Adrenal gland (tissue), 12 donors: ENCODE measurements around the gene ZNF346. TPM values are rescaled to one million over a fixed set of nuclear protein-coding genes. Genes with fewer than 3 reads are reported as not detected.

Experiments
- DNase-seq, 7 donors: peaks; one replicate each; pipeline ENCODE4 v3.0.0-alpha.2; 2019 to 2020
- H3K27ac ChIP-seq, 5 donors: fragments of 200-600 bp; sonication (generic) in 4 of 5; 1 replicate in 3 of 5; 2 replicates in 2 of 5; pipeline versions ENCODE4 v1.5.1 to v1.8.0; 2016 to 2020; ENCODE audit warnings: mild to moderate bottlenecking in 1 of 5
- H3K27me3 ChIP-seq: fragments of 200-600 bp; 2 replicates; pipeline ENCODE4 v1.8.0; 2021
- H3K36me3 ChIP-seq, 2 donors: fragments of 200-600 bp; replicated peaks in 1 of 2; 1 replicate in 1 of 2; 2 replicates in 1 of 2; pipeline versions ENCODE4 v1.5.1 to v1.8.0; 2018 to 2022
- H3K4me1 ChIP-seq, 2 donors: fragments of 200-600 bp; replicated peaks in 1 of 2; 1 replicate in 1 of 2; 2 replicates in 1 of 2; pipeline versions ENCODE4 v1.5.1 to v1.8.0; 2018 to 2021
- H3K4me3 ChIP-seq, 4 donors: fragments of 200-600 bp; sonication (generic) in 3 of 4; one replicate each; pipeline ENCODE4 v1.5.1; 2016 to 2018
- H3K9me3 ChIP-seq, 3 donors: fragments of 200-600 bp; sonication (generic) in 1 of 3; replicated peaks in 1 of 3; 1 replicate in 2 of 3; 2 replicates in 1 of 3; pipeline versions ENCODE4 v1.5.1 to v1.8.0; 2016 to 2021
- POLR2A ChIP-seq, 2 donors: fragments of 450-650 bp; IDR thresholded peaks; one replicate each; pipeline ENCODE4 v1.6.1; 2017; ENCODE audit warnings: antibody characterized with exemption in 2 of 2, mild to moderate bottlenecking in 2 of 2, moderate library complexity in 1 of 2
- WGBS, 4 donors: extraction: QIAGEN DNeasy Blood & Tissue Kit in 2 of 4; methylation state at CpG; one replicate each; pipeline versions ENCODE4 v1.1.5 to v1.1.7; 2013 to 2017; 5-methylcytosine and 5-hydroxymethylcytosine counted together
- intact Hi-C, 2 donors: fragments of 100-400 bp; cut with DNase I; formaldehyde crosslinking; loops; one replicate each; pipeline versions ENCODE4 v1.14.1 to v1.15.0; 2022 to 2023
- polyA plus RNA-seq, 3 donors: library from polyadenylated mRNA; stranded (reverse); fragments of 200-250 nt in 2 of 3; fragments of 350-450 nt in 1 of 3; fragmentation: Illumina TruSeq in 1 of 3; extraction: RNeasy Lipid Tissue Mini Kit (QIAGEN cat#74804) in 1 of 3; gene quantifications; one replicate each; pipeline ENCODE4 v1.2.3, GENCODE V29; 2013 to 2014
- total RNA-seq, 9 donors: library from RNA; depleted of rRNA in 4 of 9; stranded (reverse); fragments of >200 nt in 4 of 9; fragments of 120-200 nt in 1 of 9; fragmentation: NEBNext Ultra II Directional in 1 of 9; extraction: Animal tissue kit (Norgen Biotek cat#: 25700) in 1 of 9; gene quantifications; one replicate each; pipeline versions ENCODE4 v1.1.0 to v1.2.4, GENCODE V29; 2013 to 2023
- TF ChIP-seq, protein P1 (sequence below), 6 experiments: fragments of 450-650 bp in 4 of 6; fragments of 200-600 bp in 2 of 6; sonication (generic) in 1 of 6; IDR thresholded peaks; 1 replicate in 5 of 6; 2 replicates in 1 of 6; pipeline versions ENCODE4 v1.5.1 to v1.8.0; 2016 to 2021; ENCODE audit warnings: antibody characterized with exemption in 6 of 6, mild to moderate bottlenecking in 2 of 6, moderate library complexity in 1 of 6
- donor health status: healthy with polysubstance abuse.
- donor health status: Bipolar disorder and iron deficiency.
- donor health status: DM: yes; HTN: yes; CAD: no.
- donor health status: DM: no; HTN: no; CAD: no.
- donor health status: DM: no; HTN: no; CAD: no.
- donor health status: DM: yes; HTN: yes; CAD: no.

ZNF346 gene
- total and polyA plus RNA-seq, 12 donors, result 7.9 to 29.4 (median 17.1) TPM

DNA sequence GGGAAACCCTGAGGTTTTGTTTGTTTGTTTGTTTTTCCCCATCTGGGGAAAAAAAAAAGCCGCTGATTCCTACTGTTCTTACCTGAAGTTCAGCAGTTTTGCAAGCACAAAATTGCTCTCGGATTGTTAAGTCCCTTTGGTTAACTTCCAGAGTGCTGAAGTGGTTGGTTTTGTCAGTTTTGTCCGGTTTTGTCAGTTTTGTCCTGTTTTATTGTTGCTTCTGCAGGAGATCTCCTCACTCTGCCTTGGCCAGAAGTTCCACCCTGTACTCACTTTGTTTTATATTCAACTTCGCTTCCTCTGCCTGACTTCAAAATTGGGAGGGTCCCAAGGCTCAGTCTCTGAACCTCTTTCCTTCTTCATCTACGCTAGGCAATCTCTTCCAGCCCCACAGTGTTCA lies 14.4 kb downstream of the ZNF346 start:
- WGBS, 4 donors, result 93 to 98% (median 96%) methylated on average over 5 of the region's 5 CpGs
- DNase-seq, result no peak
- Histone ChIP-seq H3K36me3 (peaks cover 0 to 5% of the 10 kb centered on the region in 2 donors), H3K4me1 (peaks cover 0 to 10% of the 10 kb centered on the region in 2 donors), H3K4me3 (no peak overlapping the region), H3K27ac (no peak overlapping the region), H3K9me3 (no peaks in the 10 kb centered on the region), H3K27me3 (no peaks in the 10 kb centered on the region)
- intact Hi-C loops, result no loop called here
- TF ChIP-seq POLR2A (IDR thresholded peaks at IDR 0.05), result no peak
- TF ChIP-seq, protein P1, sequence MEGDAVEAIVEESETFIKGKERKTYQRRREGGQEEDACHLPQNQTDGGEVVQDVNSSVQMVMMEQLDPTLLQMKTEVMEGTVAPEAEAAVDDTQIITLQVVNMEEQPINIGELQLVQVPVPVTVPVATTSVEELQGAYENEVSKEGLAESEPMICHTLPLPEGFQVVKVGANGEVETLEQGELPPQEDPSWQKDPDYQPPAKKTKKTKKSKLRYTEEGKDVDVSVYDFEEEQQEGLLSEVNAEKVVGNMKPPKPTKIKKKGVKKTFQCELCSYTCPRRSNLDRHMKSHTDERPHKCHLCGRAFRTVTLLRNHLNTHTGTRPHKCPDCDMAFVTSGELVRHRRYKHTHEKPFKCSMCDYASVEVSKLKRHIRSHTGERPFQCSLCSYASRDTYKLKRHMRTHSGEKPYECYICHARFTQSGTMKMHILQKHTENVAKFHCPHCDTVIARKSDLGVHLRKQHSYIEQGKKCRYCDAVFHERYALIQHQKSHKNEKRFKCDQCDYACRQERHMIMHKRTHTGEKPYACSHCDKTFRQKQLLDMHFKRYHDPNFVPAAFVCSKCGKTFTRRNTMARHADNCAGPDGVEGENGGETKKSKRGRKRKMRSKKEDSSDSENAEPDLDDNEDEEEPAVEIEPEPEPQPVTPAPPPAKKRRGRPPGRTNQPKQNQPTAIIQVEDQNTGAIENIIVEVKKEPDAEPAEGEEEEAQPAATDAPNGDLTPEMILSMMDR (IDR thresholded peaks at IDR 0.05), result no peak

DNA sequence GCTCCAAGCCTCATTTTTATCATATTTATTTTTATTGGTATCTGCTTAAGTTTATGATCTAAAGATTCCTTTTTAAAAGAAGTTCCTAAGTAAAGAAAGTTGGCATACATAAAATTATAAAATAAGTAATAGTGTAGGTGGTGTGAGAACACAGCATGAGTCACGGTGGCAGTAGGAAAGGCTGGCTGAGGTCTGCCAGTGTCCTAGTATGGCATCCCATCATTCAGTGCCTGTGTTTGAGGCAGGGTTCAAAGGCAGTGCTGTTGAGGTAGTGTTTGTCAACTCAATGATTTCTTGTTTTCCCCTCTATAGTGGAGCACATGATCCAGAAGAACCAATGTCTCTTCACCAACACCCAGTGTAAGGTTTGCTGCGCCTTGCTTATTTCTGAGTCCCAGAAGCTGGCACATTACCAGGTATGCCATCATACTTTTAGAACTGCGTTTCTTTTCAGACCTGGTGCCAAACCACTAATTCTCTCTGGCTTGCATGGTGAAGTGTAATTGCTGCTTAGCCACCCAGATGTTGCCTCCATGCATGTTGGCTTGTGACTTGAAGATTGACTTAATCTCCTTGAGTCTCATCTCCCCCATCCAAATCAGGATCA lies 18.4 kb downstream of the ZNF346 start:
- H3K9me3 ChIP-seq, result no peaks in the 10 kb centered on the region
- TF ChIP-seq, protein P1 (IDR thresholded peaks at IDR 0.05), result no peak
- no peak for TF ChIP-seq POLR2A (IDR thresholded peaks at IDR 0.05)
- H3K4me3 ChIP-seq, result no peak overlapping the region
- peaks cover 0 to 10% of the 10 kb centered on the region in 2 donors for H3K4me1 ChIP-seq
- no peaks in the 10 kb centered on the region for H3K27me3 ChIP-seq
- no peak overlapping the region for H3K27ac ChIP-seq
- DNase-seq, result no peak
- WGBS, 4 donors, result 79 to 95% (median 85%) methylated on average over 3 of the region's 3 CpGs
- peaks cover 0 to 44% of the 10 kb centered on the region in 2 donors for H3K36me3 ChIP-seq
- intact Hi-C loops, result no loop called here

GRCh38 chr5:177041936-177042335 lies 19.4 kb downstream of the ZNF346 start:
- no peak overlapping the region for H3K27ac ChIP-seq
- no peak for DNase-seq
- H3K36me3 ChIP-seq, result peaks cover 0 to 47% of the 10 kb centered on the region in 2 donors
- TF ChIP-seq, protein P1 (IDR thresholded peaks at IDR 0.05), result no peak
- no peak for TF ChIP-seq POLR2A (IDR thresholded peaks at IDR 0.05)
- 97 to 100% (median 99%) methylated on average over 2 of the region's 2 CpGs for WGBS, 4 donors
- no peaks in the 10 kb centered on the region for H3K27me3 ChIP-seq
- peaks cover 0 to 10% of the 10 kb centered on the region in 2 donors for H3K4me1 ChIP-seq
- H3K9me3 ChIP-seq, result no peaks in the 10 kb centered on the region
- no peak overlapping the region for H3K4me3 ChIP-seq
- intact Hi-C loops, result no loop called here

DNA sequence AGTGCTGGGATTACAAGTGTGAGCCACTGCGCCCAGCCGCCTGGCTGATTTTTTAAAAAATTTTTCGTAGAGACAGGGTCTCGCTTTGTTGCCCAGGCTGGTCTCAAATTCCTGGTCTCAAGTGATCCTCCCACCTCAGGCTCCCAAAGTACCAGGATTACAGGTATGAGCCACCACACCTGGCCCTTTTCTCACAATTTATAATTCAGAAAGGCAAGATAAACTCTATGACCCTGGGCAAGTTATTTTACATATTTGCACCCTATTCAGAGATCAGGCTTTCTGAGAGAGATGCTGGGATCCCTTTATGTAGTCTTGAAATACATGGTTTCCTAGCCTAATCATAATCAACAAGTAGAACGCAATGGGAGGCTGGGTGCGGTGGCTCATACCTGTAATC lies 20.6 kb downstream of the ZNF346 start:
- peaks cover 0 to 47% of the 10 kb centered on the region in 2 donors for H3K36me3 ChIP-seq
- DNase-seq, result no peak
- no peak for TF ChIP-seq POLR2A (IDR thresholded peaks at IDR 0.05)
- TF ChIP-seq, protein P1 (IDR thresholded peaks at IDR 0.05), result no peak
- H3K27me3 ChIP-seq, result no peaks in the 10 kb centered on the region
- H3K4me3 ChIP-seq, result no peak overlapping the region
- no peaks in the 10 kb centered on the region for H3K9me3 ChIP-seq
- H3K27ac ChIP-seq, result no peak overlapping the region
- peaks cover 0 to 10% of the 10 kb centered on the region in 2 donors for H3K4me1 ChIP-seq
- intact Hi-C loops, result no loop called here
- WGBS, 4 donors, result 92 to 99% (median 97%) methylated on average over 6 of the region's 6 CpGs
